ENCODE results near the gene AVPR1A. TPM values are rescaled to one million over a fixed set of nuclear protein-coding genes. Genes with fewer than 3 reads are reported as not detected.
"Not testable (repeated sequence)": the region's sequence is repeated elsewhere in the genome, so short reads cannot be mapped to it uniquely, and the experiment has no call there.

AVPR1A gene
- total RNA-seq, 1 experiment from 2014 or later, result not detected

DNA sequence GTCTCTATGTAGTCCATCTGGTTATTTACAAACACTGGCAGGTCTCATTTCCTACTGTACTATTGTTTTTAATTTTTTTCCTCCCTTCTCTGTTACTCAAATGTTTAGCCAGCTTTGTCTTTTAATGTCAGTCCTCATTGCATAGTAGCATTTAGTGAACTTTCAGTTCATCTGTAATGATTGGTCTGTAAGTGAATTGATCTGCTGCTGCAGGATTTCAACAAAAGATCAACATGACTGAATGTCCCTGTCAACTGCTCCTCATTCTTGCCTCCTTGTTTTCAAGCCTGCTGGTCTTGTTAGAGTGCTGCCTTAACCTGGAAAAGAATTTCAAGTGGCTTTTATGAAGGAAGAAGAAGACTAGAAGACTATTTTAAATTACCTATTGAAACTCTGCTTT, 19.3 kb upstream of the AVPR1A start:
- H3K4me1 ChIP-seq (replicated peaks; ENCODE audit: insufficient read depth), result no peaks in the 10 kb centered on the region
- H3K27ac ChIP-seq, result no peak overlapping the region
- intact Hi-C loops (cut with micrococcal nuclease; ENCODE audit: unreplicated experiment), result no loop called here
- H3K4me2 ChIP-seq, result no peak overlapping the region
- H3F3A ChIP-seq (ENCODE audit: insufficient read depth, low read depth), result no peaks in the 10 kb centered on the region
- BruUV-seq (replicated peaks), result no TSS peak
- TF ChIP-seq, protein P1, sequence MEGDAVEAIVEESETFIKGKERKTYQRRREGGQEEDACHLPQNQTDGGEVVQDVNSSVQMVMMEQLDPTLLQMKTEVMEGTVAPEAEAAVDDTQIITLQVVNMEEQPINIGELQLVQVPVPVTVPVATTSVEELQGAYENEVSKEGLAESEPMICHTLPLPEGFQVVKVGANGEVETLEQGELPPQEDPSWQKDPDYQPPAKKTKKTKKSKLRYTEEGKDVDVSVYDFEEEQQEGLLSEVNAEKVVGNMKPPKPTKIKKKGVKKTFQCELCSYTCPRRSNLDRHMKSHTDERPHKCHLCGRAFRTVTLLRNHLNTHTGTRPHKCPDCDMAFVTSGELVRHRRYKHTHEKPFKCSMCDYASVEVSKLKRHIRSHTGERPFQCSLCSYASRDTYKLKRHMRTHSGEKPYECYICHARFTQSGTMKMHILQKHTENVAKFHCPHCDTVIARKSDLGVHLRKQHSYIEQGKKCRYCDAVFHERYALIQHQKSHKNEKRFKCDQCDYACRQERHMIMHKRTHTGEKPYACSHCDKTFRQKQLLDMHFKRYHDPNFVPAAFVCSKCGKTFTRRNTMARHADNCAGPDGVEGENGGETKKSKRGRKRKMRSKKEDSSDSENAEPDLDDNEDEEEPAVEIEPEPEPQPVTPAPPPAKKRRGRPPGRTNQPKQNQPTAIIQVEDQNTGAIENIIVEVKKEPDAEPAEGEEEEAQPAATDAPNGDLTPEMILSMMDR (conservative IDR thresholded peaks at IDR 0.05), result no peak
- TF ChIP-seq EZH2 (IDR thresholded peaks at IDR 0.05; ENCODE audit: low read depth), result no peak
- no peaks in the 10 kb centered on the region for H3K27me3 ChIP-seq (ENCODE audit: insufficient read depth, low read depth)
- H3K9me3 ChIP-seq (ENCODE audit: insufficient read depth, low read depth), result no peaks in the 10 kb centered on the region
- no peaks in the 10 kb centered on the region for H4K20me1 ChIP-seq (ENCODE audit: insufficient read depth)
- no peak for DNase-seq
- H3K79me2 ChIP-seq (ENCODE audit: low read depth), result no peaks in the 10 kb centered on the region
- H3K36me3 ChIP-seq (ENCODE audit: low read depth), result no peaks in the 10 kb centered on the region
- no peaks in the 10 kb centered on the region for H3K9me2 ChIP-seq (ENCODE audit: insufficient read depth)
- ChIA-PET CTCF (no interaction called here), POLR2A (ENCODE audit: unreplicated experiment) (no interaction called here)
- no peak overlapping the region for H2AFZ ChIP-seq
- H3K4me3 ChIP-seq, result no peak overlapping the region

DNA sequence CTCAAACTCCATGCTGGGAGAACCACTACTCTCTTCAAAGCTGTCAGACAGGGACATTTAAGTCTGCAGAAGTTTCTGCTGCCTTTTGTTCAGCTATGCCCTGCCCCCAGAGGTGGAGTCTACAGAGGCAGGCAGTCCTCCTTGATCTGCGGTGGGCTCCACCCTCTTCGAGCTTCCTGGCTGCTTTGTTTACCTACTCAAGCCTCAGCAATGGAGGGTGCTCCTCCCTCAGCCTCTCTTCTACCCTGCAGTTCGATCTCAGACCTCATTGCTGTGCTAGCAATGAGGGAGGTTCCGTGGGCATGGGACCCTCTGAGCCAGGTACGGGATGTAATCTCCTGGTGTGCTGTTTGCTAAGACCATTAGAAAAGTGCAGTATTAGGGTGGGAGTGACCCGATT, 16.7 kb upstream of the AVPR1A start:
- H3K4me1 ChIP-seq (replicated peaks; ENCODE audit: insufficient read depth); H3K9me2 ChIP-seq (ENCODE audit: insufficient read depth); H3K9me3 ChIP-seq (ENCODE audit: insufficient read depth, low read depth); H3K79me2 ChIP-seq (ENCODE audit: low read depth); POLR2A ChIA-PET (ENCODE audit: unreplicated experiment); DNase-seq; H3K27me3 ChIP-seq (ENCODE audit: insufficient read depth, low read depth); CTCF ChIA-PET; H2AFZ ChIP-seq; H3F3A ChIP-seq (ENCODE audit: insufficient read depth, low read depth); H3K36me3 ChIP-seq (ENCODE audit: low read depth); H3K27ac ChIP-seq; intact Hi-C loops (cut with micrococcal nuclease; ENCODE audit: unreplicated experiment); H3K4me3 ChIP-seq; BruUV-seq (replicated peaks); H3K4me2 ChIP-seq; H4K20me1 ChIP-seq (ENCODE audit: insufficient read depth): not testable (repeated sequence)

DNA sequence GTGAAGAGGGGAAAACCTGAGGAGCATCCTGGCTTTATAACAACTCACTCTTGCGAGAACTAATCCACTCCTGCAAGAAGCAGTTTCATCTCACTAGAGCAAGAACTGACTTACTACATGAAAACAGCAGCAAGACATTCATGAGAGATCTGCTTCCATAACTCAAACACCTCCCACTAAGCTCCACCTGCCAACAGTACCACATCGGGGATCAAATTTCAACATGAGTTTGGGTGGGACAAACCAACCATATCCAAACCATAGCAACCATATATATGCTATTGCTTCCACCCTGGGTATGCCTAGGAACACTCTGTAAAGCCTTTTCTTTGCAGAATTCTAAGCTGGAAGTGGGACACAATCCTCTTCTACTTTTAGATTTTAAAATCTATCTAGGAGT, 13.9 kb upstream of the AVPR1A start:
- Histone ChIP-seq H2AFZ (no peak overlapping the region), H3K9me2 (ENCODE audit: insufficient read depth) (no peaks in the 10 kb centered on the region), H3K9me3 (ENCODE audit: insufficient read depth, low read depth) (no peaks in the 10 kb centered on the region), H3K27ac (no peak overlapping the region), H3K36me3 (ENCODE audit: low read depth) (no peaks in the 10 kb centered on the region), H4K20me1 (ENCODE audit: insufficient read depth) (no peaks in the 10 kb centered on the region), H3K4me1 (replicated peaks; ENCODE audit: insufficient read depth) (no peaks in the 10 kb centered on the region), H3K79me2 (ENCODE audit: low read depth) (no peaks in the 10 kb centered on the region), H3K4me3 (no peak overlapping the region), H3F3A (ENCODE audit: insufficient read depth, low read depth) (no peaks in the 10 kb centered on the region), H3K4me2 (no peak overlapping the region), H3K27me3 (ENCODE audit: insufficient read depth, low read depth) (no peaks in the 10 kb centered on the region)
- intact Hi-C loops (cut with micrococcal nuclease; ENCODE audit: unreplicated experiment), result no loop called here
- CTCF ChIA-PET, result no interaction called here
- no TSS peak for BruUV-seq (replicated peaks)
- no peak for DNase-seq
- TF ChIP-seq EZH2 (IDR thresholded peaks at IDR 0.05; ENCODE audit: low read depth), result no peak
- TF ChIP-seq, protein P1 (conservative IDR thresholded peaks at IDR 0.05), result no peak
- POLR2A ChIA-PET (ENCODE audit: unreplicated experiment), result no interaction called here

DNA sequence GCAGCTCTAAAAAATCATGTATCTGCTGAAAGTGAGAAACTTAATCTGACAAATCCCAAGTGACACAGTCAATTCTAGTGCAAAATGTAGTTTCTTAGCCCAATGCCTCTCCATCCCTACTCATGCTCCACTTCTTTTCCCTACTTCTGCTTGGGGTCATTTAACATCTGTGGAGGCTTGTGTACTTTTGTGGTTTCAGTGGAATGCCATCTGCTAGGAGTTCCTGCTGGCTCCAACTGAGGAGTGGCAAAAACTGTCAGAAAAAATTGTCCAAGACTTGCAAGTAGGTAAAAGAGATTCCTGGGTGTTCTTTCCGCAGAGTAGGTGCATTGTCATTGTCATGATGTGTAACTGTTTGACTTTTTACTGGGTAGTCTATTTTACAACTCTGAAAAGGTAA, 12.5 kb upstream of the AVPR1A start:
- no peak for DNase-seq
- POLR2A ChIA-PET (ENCODE audit: unreplicated experiment), result no interaction called here
- Histone ChIP-seq H3K9me3 (ENCODE audit: insufficient read depth, low read depth) (no peaks in the 10 kb centered on the region), H3K4me1 (replicated peaks; ENCODE audit: insufficient read depth) (no peaks in the 10 kb centered on the region), H3F3A (ENCODE audit: insufficient read depth, low read depth) (no peaks in the 10 kb centered on the region), H3K79me2 (ENCODE audit: low read depth) (no peaks in the 10 kb centered on the region), H3K27ac (no peak overlapping the region), H4K20me1 (ENCODE audit: insufficient read depth) (no peaks in the 10 kb centered on the region), H3K9me2 (ENCODE audit: insufficient read depth) (no peaks in the 10 kb centered on the region), H3K36me3 (ENCODE audit: low read depth) (no peaks in the 10 kb centered on the region), H3K27me3 (ENCODE audit: insufficient read depth, low read depth) (no peaks in the 10 kb centered on the region), H3K4me2 (no peak overlapping the region), H2AFZ (no peak overlapping the region), H3K4me3 (no peak overlapping the region)
- intact Hi-C loops (cut with micrococcal nuclease; ENCODE audit: unreplicated experiment), result no loop called here
- CTCF ChIA-PET, result no interaction called here
- no TSS peak for BruUV-seq (replicated peaks)
- TF ChIP-seq, protein P1 (conservative IDR thresholded peaks at IDR 0.05), result no peak
- no peak for TF ChIP-seq EZH2 (IDR thresholded peaks at IDR 0.05; ENCODE audit: low read depth)
